ENCODE results near the gene LIX1.
A peak's percentile ranks its signal among the peaks of the same experiment; 100 is the strongest.
"Not testable (repeated sequence)": the region's sequence is repeated elsewhere in the genome, so short reads cannot be mapped to it uniquely, and the experiment has no call there.

LIX1 gene

GRCh38 chr5:97105501-97106215, 36.8 kb downstream of the LIX1 start:
- DNase-seq (ENCODE audit: insufficient read length, low spot score) (no peak), FAIRE-seq (no peak)

DNA sequence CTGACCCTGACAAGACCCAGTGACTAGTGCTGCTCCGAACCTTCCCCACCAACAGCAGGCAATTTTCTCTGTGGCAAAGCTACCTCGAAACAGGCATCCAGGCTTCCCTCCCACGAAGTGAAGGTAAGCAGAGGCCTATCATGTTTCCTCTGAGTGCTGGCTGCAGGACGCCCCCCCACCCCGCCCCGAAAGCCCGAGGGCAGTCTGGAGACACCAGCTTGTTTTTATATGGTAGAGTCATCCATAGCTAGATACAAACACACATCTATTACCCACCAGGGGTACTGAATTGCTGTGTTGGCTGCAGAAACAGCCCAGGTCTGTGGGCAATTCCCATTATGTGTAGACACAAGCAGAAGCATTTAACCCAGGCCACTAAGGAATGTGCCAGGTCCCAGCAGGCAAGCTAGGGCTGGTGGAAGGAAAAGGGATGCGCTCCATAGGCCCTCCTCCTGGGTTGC, 40.4 kb downstream of the LIX1 start:
- no peak for DNase-seq (ENCODE audit: insufficient read length, low spot score)
- FAIRE-seq, result no peak

DNA sequence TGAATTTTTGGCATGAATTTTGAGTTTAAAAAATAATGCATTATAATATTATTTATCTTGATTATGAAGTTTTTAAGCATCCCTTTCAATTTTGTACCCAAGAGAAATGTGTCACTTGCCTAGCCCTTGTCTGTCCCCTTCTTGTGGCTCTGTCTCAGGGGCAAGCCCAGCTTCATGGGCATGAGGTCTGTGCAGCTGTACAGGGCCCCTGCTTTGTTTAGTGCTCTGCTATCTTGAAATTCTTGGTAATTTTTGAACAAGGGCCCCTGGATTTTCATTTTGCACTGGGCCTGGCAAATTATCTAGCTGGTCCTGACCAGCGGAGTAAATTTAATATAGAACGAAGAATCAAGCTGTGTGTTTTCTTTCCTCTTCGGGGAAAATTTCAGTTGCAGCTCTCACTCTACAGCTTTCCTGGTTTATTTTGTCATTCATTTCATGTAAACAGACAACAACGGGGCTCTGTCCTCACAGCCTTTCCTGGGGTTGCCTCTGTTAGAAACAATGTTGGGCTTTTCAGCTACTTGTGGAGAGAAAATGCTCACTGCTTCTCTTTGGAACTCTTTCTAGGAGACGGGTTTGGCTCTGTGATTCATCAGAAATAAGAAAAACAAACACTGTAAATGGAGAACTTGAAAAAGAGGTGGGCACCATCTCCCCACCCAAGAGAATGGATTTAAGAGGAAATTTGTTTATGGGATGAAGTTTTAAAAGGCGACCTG, 41.1 kb downstream of the LIX1 start:
- FAIRE-seq, result no peak
- DNase-seq (ENCODE audit: insufficient read length, low spot score), result no peak

DNA sequence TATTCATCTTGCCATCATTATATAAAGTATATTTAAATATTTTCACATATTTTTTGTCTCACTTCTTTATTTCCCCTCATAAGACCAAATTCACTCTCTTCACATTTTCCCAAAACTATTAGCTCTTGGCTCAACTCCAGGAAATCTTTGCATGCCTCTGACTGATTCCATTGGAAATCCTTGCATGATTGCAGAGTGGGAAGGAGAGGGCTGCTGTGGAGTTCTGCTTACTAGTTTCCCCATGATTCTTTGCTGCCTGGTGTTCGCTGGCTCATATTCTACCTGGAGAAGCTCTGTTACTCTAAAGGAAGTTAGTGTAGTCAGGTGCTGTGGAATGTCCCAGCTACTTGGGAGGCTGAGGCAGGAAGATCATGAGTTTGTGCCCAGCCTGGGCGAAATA, 41.9 kb downstream of the LIX1 start:
- FAIRE-seq (no peak), DNase-seq (ENCODE audit: insufficient read length, low spot score) (no peak)

DNA sequence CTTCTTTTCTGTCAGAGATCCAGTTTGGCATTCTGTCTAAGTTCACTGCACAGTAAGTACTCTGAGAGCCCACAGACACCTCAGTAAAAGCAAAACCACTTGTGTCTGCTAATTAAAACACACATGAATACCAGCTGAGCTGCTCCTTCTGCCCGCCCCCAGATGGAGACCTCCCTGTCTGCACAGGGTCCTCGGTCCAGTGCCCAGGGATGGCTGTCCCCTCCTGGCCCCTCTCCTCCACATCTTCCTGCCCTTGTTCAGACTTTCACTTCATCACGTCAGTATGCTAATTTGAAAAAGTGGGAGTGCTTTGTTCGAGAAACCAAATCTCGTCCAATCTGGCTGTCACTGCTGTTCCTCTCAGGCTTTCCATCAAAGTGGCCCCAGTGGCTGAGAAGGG, 43.5 kb downstream of the LIX1 start:
- FAIRE-seq (peak; percentile 26), DNase-seq (ENCODE audit: insufficient read length, low spot score) (no peak)

- FAIRE-seq, result no peak
- no peak for DNase-seq (ENCODE audit: insufficient read length, low spot score)
Measured at GRCh38 chr5:97097326-97098230, 44.8 kb downstream of the LIX1 start.

DNA sequence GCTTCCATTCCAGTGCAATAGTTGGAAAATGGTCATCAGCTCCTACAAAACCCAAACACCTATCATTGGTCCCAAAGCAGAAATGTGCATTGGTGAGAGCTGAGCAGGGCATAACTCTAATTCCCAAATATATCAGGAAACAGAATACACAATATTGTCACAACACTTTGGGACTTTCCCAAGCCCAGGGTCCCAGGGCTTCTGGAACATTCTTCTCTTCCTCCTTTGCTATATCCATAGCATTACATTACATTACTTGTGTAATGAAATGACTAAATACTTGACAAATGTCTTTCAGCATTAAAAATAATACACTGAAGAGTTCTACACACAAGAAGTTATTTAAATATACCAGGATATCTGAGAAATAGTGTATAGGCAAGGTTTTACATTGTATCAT, 45.6 kb downstream of the LIX1 start:
- no peak for DNase-seq (ENCODE audit: insufficient read length, low spot score)

DNA sequence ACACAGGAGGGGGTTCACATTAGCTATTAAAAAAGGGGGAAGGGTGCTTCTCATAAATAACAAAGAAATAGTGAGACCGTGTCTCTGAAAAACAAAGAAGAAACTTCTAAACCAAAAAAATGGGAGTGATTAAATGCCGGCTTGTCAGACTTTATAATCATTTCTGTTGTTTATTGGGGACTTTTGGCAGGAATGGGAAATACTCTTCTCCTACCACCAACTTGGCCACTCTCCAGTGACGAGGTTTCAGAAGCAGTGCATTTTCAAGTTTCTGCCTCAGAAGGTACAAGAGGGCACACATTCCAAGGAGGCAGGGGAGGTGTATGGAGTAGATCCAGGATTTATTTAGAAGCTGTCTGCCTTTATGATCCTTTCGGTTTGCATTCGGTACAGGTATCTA, 46.2 kb downstream of the LIX1 start:
- DNase-seq (ENCODE audit: insufficient read length, low spot score) (no peak), FAIRE-seq (peak; percentile 76)

More for the DNA sequence above, 45.6 kb downstream of the LIX1 start:
- peak; percentile 71 for FAIRE-seq

GRCh38 chr5:97095318-97095732, 47.1 kb downstream of the LIX1 start:
- FAIRE-seq (no peak), DNase-seq (ENCODE audit: insufficient read length, low spot score) (no peak)

DNA sequence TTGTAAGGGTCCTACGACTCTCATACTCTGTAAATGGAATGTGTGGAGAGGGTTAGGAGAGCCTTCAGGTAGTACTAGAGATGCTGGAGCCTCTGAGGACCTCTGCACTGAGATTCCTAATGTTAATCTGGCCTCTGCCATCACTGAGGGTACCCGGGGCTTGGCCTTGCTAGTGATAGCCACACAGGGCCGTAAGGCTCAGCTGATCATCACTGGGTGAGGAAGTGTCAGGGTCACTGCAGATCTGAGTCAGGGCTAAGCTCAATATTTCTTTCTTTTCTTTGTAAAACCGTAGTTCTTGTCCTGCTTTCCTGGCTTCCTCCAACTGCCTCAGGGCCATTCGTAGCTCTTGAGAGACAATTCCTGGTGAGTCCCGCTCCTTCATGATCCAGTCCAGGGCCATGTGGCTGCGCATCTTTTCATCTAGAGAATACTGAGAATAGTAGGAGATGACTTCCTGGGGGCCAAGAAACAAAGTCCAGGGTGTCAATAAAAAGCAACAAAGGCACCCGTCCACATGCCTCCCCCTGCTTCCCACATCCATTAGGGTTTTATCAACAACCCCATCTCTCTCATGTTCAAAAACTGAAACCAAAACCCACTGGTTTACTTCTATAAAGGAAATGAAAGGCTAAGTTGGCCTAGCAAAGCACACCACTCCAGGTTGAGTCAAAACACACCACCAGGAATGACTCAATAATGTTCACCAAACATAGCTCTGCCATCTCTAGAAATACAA, 47.7 kb downstream of the LIX1 start:
- FAIRE-seq (peak; percentile 99), DNase-seq (ENCODE audit: insufficient read length, low spot score) (peak; percentile 64)

DNA sequence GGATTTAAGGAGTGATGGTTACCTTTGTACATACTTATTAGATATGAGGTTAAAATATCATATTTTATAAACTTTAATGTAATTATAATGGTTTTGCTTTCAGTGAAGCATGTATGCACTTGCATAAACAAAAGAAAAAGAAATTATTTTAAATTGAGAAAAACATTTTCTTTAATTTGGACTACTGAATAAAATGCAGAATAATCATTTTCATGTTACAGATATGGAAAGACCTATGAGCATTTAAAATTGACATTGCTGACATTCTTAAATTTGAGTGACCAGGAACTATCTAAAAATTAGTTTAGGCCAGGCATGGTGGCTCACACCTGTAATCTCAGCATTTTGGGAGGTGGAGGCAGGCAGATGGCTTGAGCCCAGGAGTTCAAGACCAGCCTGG, 49.2 kb downstream of the LIX1 start:
- DNase-seq (ENCODE audit: insufficient read length, low spot score) (no peak), FAIRE-seq (no peak)

GRCh38 chr5:97090944-97091343, 51.5 kb downstream of the LIX1 start:
- DNase-seq (ENCODE audit: insufficient read length, low spot score), result no peak
- FAIRE-seq, result no peak

DNA sequence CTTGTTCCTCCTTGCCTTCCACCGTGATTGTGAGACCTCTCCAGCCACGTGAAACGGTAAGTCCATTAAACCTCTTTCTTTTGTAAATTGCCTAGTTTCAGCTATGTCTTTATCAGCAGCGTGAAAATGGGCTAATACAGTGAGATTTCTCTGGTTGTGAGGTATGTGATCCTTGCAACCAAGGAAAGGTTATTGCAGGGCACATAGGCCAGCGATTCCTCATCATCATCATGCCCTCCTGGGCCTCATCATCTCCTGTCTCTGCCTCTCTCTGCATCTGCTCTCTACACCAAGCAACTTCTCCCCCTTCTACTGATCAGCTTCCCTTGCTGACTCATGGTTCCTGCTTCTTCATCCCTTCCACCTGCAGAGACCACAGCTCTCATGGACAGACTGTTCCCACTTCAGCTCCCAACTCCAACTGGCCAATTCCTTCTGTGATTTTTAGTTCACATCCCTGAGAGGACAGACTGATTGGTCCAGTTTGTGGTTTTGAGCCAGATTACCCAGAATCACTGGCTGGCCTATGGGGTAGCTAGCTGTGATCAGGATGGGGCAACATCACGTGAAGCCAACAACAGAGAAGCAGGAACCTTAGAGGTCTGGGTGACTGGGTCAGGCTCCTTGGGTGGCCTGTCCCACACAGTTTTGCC, 53.1 kb downstream of the LIX1 start:
- FAIRE-seq (no peak), DNase-seq (ENCODE audit: insufficient read length, low spot score) (no peak)

- DNase-seq (ENCODE audit: insufficient read length, low spot score) (no peak), FAIRE-seq (no peak)
Measured at GRCh38 chr5:97088774-97089148, 53.6 kb downstream of the LIX1 start.

DNA sequence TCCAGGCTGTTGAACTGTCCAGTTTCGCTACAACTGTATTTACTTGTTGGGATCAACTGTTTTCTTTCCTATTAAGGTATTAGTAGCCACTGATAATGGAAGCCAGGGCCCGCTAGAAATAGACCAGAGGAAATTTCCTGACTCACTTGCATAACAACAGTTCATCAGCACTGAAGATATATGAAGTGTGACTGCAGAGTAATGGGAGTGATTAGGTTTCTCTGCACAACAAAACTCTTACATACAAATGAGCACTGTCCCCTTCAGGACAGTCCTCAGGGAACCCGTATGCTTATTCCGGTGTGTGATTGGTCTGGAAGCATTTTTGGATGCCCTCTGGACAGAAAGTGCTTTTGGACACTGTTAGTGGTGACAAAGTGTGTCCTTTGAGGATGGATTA, 55.3 kb downstream of the LIX1 start:
- no peak for DNase-seq (ENCODE audit: insufficient read length, low spot score)
- no peak for FAIRE-seq

DNA sequence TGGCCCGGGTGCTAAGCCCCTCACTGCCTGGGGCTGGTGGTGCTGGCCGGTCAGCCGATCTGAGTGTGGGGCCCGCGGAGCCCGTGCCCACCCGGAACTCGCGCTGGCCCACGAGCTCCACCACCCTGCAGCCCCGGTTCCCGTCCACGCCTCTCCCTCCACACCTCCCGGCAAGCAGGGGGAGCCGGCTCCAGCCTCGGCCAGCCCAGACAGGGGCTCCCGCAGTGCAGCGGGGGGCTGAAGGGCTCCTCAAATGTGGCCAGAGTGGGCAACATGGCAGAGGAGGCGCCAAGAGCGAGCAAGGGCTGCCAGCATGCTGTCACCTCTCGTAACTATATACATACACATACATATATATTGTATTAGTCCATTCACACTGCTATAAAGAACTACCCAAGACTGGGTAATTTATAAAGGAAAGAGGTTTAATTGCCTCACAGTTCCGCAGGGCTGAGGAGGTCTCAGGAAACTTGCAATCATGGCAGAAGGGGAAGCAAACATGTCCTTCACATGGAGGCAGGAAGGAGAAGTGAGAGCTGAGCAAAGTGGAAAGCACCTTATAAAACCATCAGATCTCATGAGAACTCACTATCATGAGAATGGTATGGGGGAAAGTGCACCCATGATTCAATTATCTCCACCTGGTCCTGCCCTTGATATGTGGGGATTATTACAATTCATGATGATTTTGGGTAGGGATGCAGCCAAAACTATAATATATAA, 56.8 kb downstream of the LIX1 start:
- no peak for FAIRE-seq
- DNase-seq (ENCODE audit: insufficient read length, low spot score), result no peak

- not testable (repeated sequence) for FAIRE-seq; DNase-seq (ENCODE audit: insufficient read length, low spot score)
Measured at GRCh38 chr5:97084782-97085458, 57.5 kb downstream of the LIX1 start.

GRCh38 chr5:97078958-97079743, 63.3 kb downstream of the LIX1 start:
- FAIRE-seq, result no peak
- no peak for DNase-seq (ENCODE audit: insufficient read length, low spot score)
